Chondrocyte (in vitro differentiated cells): ENCODE measurements around the gene GPER1. TPM values are rescaled to one million over a fixed set of nuclear protein-coding genes. Genes with fewer than 3 reads are reported as not detected.

ENCODE experiments used
- DNase-seq: peaks from one replicate; pipeline ENCODE4 v3.0.0; 2021; ENCODE audit warnings: mixed read lengths, low spot score
- H3K27ac Mint-ChIP-seq: one replicate; pipeline ENCODE4 v1.8.0; 2021; ENCODE audit warnings: mild to moderate bottlenecking, moderate library complexity, mixed read lengths; ENCODE audit not compliant: unreplicated experiment
- H3K27me3 Mint-ChIP-seq: 2 replicates; pipeline ENCODE4 v1.8.0; 2021; ENCODE audit warnings: low read depth, mixed read lengths
- H3K36me3 Mint-ChIP-seq: 2 replicates; pipeline ENCODE4 v1.8.0; 2021; ENCODE audit warnings: low read depth, mixed read lengths
- H3K4me1 Mint-ChIP-seq: 2 replicates; pipeline ENCODE4 v1.8.0; 2021; ENCODE audit warnings: low read depth, mild to moderate bottlenecking, mixed read lengths
- H3K4me3 Mint-ChIP-seq: one replicate; pipeline ENCODE4 v1.8.0; 2021; ENCODE audit warnings: mild to moderate bottlenecking, moderate library complexity, mixed read lengths; ENCODE audit not compliant: unreplicated experiment
- H3K9me3 Mint-ChIP-seq: 2 replicates; pipeline ENCODE4 v1.8.0; 2021; ENCODE audit warnings: low read depth, mixed read lengths
- total RNA-seq: library from RNA; stranded (reverse); gene quantifications from 3 replicates; pipeline ENCODE4 v1.2.1, GENCODE V29; 2021
- TF ChIP-seq, protein P1 (sequence below): fragments of 200-600 bp; sonication (generic); IDR thresholded peaks from 2 replicates; pipeline ENCODE4 v1.5.0; 2021; ENCODE audit warnings: antibody characterized with exemption, mild to moderate bottlenecking, moderate library complexity

The GPER1 gene
- total RNA-seq, 1 donor from 2014 or later: 9.9 TPM

- no peaks in the 10 kb centered on the region for H3K9me3 Mint-ChIP-seq
- no peak for DNase-seq
- no peak overlapping the region for H3K27ac Mint-ChIP-seq
Observed at GRCh38 chr7:1092806-1093501, 5.0 kb downstream of the GPER1 start.

GRCh38 chr7:1093502-1093843 lies 5.6 kb downstream of the GPER1 start:
- H3K9me3 Mint-ChIP-seq: no peaks in the 10 kb centered on the region
- H3K4me3 Mint-ChIP-seq: no peak overlapping the region
- peaks cover 14% of the 10 kb centered on the region for H3K36me3 Mint-ChIP-seq
- no peak overlapping the region for H3K27ac Mint-ChIP-seq
- peaks cover 29% of the 10 kb centered on the region for H3K4me1 Mint-ChIP-seq
- no peaks in the 10 kb centered on the region for H3K27me3 Mint-ChIP-seq
- no peak for DNase-seq
- TF ChIP-seq, protein P1, sequence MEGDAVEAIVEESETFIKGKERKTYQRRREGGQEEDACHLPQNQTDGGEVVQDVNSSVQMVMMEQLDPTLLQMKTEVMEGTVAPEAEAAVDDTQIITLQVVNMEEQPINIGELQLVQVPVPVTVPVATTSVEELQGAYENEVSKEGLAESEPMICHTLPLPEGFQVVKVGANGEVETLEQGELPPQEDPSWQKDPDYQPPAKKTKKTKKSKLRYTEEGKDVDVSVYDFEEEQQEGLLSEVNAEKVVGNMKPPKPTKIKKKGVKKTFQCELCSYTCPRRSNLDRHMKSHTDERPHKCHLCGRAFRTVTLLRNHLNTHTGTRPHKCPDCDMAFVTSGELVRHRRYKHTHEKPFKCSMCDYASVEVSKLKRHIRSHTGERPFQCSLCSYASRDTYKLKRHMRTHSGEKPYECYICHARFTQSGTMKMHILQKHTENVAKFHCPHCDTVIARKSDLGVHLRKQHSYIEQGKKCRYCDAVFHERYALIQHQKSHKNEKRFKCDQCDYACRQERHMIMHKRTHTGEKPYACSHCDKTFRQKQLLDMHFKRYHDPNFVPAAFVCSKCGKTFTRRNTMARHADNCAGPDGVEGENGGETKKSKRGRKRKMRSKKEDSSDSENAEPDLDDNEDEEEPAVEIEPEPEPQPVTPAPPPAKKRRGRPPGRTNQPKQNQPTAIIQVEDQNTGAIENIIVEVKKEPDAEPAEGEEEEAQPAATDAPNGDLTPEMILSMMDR: no peak

More at GRCh38 chr7:1092806-1093501, 5.0 kb downstream of the GPER1 start:
- H3K27me3 Mint-ChIP-seq: no peaks in the 10 kb centered on the region
- H3K36me3 Mint-ChIP-seq: peaks cover 14% of the 10 kb centered on the region
- TF ChIP-seq, protein P1: no peak
- H3K4me3 Mint-ChIP-seq: no peak overlapping the region
- peaks cover 34% of the 10 kb centered on the region for H3K4me1 Mint-ChIP-seq

DNA sequence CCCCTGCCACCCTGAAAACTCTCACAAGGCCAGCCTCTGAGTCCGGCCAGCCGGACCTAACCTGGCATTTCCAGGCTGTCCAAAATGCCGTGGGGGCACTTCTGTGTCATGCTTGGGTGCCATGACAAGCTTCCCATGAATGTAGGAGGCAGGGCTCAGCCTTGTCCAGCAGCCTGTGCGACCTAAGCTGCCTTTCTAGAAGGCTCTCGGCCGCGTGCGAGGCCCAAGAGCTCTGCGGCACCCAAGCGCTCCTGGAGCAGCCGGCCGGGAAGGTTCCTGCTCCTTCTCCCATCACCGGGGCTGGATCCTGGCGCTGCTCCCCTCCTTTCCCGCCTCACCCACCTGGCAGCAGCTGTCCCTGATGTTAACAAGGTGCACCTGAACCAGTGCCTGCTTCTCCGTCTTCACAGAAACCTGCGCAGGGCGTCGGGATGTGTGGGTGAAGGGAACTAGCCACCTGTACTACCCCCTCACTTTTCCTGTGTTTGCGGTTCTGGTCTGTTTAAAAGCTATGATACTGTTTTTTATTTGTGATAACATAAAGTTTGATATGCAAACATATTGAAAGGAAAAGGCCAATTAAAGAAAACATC lies 6.1 kb downstream of the GPER1 start:
- H3K9me3 Mint-ChIP-seq: no peaks in the 10 kb centered on the region
- TF ChIP-seq, protein P1: no peak
- peaks cover 14% of the 10 kb centered on the region for H3K36me3 Mint-ChIP-seq
- H3K4me1 Mint-ChIP-seq: peaks cover 23% of the 10 kb centered on the region
- no peak overlapping the region for H3K4me3 Mint-ChIP-seq
- H3K27ac Mint-ChIP-seq: no peak overlapping the region
- no peak for DNase-seq
- H3K27me3 Mint-ChIP-seq: no peaks in the 10 kb centered on the region

- Mint-ChIP-seq H3K4me3 (no peak overlapping the region), H3K9me3 (no peaks in the 10 kb centered on the region), H3K4me1 (peaks cover 20% of the 10 kb centered on the region), H3K27ac (no peak overlapping the region), H3K36me3 (peaks cover 14% of the 10 kb centered on the region), H3K27me3 (no peaks in the 10 kb centered on the region)
- no peak for DNase-seq
- TF ChIP-seq, protein P1: no peak
Observed at GRCh38 chr7:1094870-1095269, 7.0 kb downstream of the GPER1 start.

GRCh38 chr7:1095621-1096155 lies 7.8 kb downstream of the GPER1 start:
- no peak for DNase-seq
- Mint-ChIP-seq H3K4me1 (peaks cover 25% of the 10 kb centered on the region), H3K27ac (no peak overlapping the region), H3K4me3 (no peak overlapping the region), H3K9me3 (no peaks in the 10 kb centered on the region), H3K36me3 (peaks cover 14% of the 10 kb centered on the region), H3K27me3 (no peaks in the 10 kb centered on the region)
- TF ChIP-seq, protein P1: no peak
